GM18511 (cell line): ENCODE data around the gene FAM151A.

Experiments used
- ATAC-seq: cut with Tn5 transposase; IDR thresholded peaks from one replicate; pipeline ENCODE4 v1.9.1; 2021; ENCODE audit warnings: mild to moderate bottlenecking, moderate library complexity; ENCODE audit not compliant: unreplicated experiment

The FAM151A gene

GRCh38 chr1:54581621-54582035 lies 41.7 kb downstream of the FAM151A start:
- no peak for ATAC-seq

- ATAC-seq = no peak
These were observed 42.3 kb downstream of the FAM151A start for GRCh38 chr1:54580856-54581550.

DNA sequence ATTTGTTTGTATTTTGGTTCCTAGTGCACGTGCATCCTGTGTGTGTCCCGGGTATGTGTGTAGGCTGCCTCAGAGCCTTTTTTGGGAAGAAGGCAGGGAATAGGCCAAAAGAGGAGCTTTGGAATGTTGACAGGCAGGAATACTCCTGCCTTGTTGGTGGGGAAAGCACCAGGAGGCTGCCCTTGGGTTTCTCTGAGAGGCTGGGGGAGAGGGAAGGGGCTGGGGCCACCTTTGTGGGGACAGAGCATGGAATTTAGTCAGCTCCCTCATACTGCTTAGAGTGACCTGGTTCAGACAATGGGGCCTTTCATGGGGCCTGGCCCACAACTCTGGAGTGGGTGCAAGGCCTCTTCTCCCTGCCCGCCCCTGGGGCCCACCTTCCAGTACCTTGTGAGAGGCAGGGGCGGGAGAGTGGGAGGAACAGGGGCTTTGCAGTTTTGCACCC lies 44.0 kb downstream of the FAM151A start:
- no peak for ATAC-seq

- no peak for ATAC-seq
These were observed 45.7 kb downstream of the FAM151A start for GRCh38 chr1:54577612-54578011.

DNA sequence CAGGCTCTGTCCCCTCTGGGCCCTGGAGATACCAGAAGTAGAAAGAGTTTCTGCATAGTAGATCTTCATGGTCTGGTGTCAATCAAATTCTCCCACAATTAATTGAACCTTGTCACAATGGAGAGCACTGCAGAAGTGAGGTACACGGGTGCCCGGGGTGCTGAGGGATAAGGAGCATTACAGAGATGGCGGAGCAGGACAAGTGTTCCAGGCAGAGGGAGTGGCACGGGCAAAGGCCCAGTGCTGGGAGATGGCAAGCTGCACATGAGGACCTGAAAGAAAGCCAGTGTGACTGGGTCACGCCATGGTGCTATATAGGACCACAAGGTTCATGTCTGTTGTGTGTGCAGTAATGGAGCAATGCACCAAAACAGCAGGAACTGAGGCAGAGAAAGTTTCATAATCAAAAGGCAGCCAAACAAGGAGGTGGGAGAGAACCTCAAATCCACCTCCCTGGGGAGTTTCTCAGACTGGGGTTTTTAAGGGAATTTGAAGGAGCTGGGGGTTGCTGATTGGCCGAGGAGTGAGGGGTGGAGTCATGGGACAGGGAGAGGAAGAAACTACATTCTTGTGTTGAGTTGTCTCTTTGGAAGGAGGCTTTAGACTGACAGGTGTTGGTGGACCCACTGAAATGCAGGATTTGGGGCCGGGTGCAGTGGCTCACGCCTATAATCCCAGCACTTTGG lies 47.6 kb downstream of the FAM151A start:
- ATAC-seq = no peak

- ATAC-seq = no peak
These were observed 48.2 kb downstream of the FAM151A start for GRCh38 chr1:54575161-54575560.

DNA sequence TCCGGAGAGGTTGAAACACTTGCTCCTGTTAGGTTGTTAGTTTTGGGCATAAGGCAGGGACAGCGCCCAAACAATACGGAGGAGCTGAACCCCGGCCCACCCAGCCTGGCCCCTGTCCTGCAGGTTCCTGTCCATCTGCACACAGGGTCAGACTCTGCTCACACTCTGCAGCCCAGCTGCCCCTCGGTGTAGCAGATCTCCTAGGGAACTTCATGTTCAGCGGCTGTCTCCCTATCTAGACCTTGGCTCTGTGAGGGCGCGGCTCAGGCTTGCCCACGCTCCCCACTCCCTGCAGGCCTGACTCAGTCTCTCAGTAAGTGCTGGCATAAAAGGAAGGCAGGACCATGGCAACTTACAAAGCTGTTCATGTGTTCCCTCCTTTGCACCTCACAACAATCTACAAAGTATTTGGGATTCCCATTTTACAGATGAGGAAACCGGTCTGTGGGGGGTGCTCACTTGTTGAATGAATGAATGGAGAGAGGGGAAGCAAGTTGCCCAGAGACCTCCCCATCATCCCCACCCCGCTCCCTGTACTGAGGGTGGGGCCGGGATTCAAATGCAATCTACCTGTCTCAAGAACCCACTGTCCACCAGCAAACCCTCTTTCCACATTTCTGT lies 49.1 kb downstream of the FAM151A start:
- no peak for ATAC-seq

GRCh38 chr1:54572542-54572850 lies 50.8 kb downstream of the FAM151A start:
- no peak for ATAC-seq

GRCh38 chr1:54571803-54572541 lies 51.4 kb downstream of the FAM151A start:
- no peak for ATAC-seq

GRCh38 chr1:54571326-54571725 lies 52.0 kb downstream of the FAM151A start:
- no peak for ATAC-seq

DNA sequence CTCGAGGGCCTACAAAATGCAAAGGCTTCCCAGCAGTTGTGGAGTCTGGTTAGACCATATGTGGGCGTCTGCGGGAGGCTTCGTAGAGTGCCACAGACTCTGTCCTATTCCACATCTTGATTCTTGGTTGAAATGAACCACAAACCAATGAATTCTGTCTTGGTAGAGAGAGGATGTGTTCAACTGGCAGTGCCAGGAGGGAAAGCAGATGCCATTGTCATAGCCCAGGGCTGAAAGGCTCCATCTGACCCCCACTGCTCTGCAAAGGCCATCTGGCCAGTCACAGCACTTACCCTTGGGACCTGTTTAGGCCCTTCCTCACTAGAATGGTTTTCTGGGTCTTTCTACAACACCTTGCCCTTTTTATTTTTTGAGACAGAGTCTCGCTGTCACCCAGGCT lies 53.2 kb downstream of the FAM151A start:
- ATAC-seq = no peak

DNA sequence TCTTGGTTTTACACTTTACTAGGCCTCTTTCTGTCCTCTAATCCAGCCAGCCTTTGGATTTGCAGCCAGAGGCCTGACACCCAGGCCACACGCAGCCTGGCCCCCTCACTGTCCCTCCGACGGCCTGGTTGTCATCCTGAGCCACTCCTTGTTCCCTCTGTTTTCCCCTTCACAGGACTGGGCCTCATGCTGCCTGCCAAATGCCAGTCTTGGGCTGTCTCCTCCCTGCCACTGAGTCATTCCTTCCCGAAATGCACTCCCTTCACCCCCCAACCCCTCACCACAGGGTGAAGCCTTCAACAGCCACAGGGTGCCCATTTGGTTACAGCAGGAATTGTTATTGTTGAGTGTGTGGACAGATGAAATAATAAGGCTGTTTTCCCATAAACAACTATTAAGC lies 54.0 kb downstream of the FAM151A start:
- ATAC-seq = no peak

GRCh38 chr1:54567961-54568360 lies 55.4 kb downstream of the FAM151A start:
- ATAC-seq = no peak

GRCh38 chr1:54566438-54567141 lies 56.7 kb downstream of the FAM151A start:
- ATAC-seq = no peak

GRCh38 chr1:54565113-54565501 lies 58.2 kb downstream of the FAM151A start:
- ATAC-seq = no peak

GRCh38 chr1:54564312-54565112 lies 58.8 kb downstream of the FAM151A start:
- ATAC-seq = no peak

- no peak for ATAC-seq
These were observed 63.5 kb downstream of the FAM151A start for GRCh38 chr1:54559771-54560231.
